Measurements from ENCODE around the gene ATG9B.

GRCh38 chr7:151009327-151010036 lies 14.8 kb downstream of the ATG9B start:
- TF ChIP-seq, protein P1, sequence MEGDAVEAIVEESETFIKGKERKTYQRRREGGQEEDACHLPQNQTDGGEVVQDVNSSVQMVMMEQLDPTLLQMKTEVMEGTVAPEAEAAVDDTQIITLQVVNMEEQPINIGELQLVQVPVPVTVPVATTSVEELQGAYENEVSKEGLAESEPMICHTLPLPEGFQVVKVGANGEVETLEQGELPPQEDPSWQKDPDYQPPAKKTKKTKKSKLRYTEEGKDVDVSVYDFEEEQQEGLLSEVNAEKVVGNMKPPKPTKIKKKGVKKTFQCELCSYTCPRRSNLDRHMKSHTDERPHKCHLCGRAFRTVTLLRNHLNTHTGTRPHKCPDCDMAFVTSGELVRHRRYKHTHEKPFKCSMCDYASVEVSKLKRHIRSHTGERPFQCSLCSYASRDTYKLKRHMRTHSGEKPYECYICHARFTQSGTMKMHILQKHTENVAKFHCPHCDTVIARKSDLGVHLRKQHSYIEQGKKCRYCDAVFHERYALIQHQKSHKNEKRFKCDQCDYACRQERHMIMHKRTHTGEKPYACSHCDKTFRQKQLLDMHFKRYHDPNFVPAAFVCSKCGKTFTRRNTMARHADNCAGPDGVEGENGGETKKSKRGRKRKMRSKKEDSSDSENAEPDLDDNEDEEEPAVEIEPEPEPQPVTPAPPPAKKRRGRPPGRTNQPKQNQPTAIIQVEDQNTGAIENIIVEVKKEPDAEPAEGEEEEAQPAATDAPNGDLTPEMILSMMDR (IDR thresholded peaks at IDR 0.05): no peak
- TF ChIP-seq, protein P2, sequence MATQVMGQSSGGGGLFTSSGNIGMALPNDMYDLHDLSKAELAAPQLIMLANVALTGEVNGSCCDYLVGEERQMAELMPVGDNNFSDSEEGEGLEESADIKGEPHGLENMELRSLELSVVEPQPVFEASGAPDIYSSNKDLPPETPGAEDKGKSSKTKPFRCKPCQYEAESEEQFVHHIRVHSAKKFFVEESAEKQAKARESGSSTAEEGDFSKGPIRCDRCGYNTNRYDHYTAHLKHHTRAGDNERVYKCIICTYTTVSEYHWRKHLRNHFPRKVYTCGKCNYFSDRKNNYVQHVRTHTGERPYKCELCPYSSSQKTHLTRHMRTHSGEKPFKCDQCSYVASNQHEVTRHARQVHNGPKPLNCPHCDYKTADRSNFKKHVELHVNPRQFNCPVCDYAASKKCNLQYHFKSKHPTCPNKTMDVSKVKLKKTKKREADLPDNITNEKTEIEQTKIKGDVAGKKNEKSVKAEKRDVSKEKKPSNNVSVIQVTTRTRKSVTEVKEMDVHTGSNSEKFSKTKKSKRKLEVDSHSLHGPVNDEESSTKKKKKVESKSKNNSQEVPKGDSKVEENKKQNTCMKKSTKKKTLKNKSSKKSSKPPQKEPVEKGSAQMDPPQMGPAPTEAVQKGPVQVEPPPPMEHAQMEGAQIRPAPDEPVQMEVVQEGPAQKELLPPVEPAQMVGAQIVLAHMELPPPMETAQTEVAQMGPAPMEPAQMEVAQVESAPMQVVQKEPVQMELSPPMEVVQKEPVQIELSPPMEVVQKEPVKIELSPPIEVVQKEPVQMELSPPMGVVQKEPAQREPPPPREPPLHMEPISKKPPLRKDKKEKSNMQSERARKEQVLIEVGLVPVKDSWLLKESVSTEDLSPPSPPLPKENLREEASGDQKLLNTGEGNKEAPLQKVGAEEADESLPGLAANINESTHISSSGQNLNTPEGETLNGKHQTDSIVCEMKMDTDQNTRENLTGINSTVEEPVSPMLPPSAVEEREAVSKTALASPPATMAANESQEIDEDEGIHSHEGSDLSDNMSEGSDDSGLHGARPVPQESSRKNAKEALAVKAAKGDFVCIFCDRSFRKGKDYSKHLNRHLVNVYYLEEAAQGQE (IDR thresholded peaks at IDR 0.05; ENCODE audit: insufficient read depth in 1 of 2, low read depth in 2 of 2, low read length in 1 of 2): no peak
- TF ChIP-seq POLR2AphosphoS5 (IDR thresholded peaks at IDR 0.05; ENCODE audit: low read depth, low read length): no peak
- no peak for TF ChIP-seq TCF7L2 (IDR thresholded peaks at IDR 0.05; ENCODE audit: low read depth, low read length)

Measured in Panc1 (cell line).